ENCODE measurements around the gene CBLN3.

CBLN3 gene

DNA sequence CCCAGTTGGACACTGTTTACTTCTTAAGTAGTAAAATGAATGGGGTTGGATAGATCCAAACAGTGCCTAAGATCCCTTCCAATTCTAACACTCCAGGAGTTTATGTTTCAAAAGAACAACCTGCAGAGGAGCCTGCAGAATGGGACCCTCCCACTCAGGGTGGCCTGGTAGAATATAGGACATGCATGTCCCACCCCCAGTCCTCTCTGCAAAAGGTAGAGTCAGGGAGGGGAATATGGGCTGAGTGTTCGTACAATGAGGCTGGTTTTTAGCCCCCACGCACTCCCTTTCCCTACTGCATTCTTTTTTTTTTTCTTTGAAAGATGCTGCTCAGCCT, 42.5 kb downstream of the CBLN3 start:
- ATAC-seq (ENCODE audit: low read depth) (no peak), DNase-seq (ENCODE audit: low spot score) (no peak)

DNA sequence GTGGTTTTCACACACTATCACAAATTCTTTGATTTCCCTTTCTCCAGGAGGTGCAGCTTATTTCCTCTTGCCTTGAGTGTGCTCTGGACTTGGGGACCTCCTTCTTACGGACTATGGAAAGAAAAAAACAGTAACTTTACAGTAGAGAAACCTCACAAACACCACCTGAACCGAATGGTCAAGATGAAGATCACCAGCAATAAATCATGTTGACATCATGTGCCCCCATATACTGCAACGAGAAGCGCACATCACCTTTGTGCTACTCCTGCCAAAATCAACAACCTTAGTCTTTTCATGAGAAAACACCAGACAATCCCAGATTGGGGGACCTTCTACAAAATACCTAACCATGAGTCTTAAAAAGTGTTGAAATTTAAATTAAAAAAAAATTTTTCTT, 43.9 kb downstream of the CBLN3 start:
- DNase-seq (ENCODE audit: low spot score) (no peak), ATAC-seq (ENCODE audit: low read depth) (no peak)
- Histone ChIP-seq H3K27me3 (ENCODE audit: insufficient read depth, poor library complexity, severe bottlenecking) (no peaks in the 10 kb centered on the region), H3K4me3 (ENCODE audit: severe bottlenecking) (no peak overlapping the region), H3K4me1 (ENCODE audit: insufficient read depth, poor library complexity, severe bottlenecking) (no peaks in the 10 kb centered on the region), H3K27ac (ENCODE audit: poor library complexity, severe bottlenecking) (no peak overlapping the region), H3K36me3 (ENCODE audit: low read depth) (no peaks in the 10 kb centered on the region), H3K9me3 (ENCODE audit: severe bottlenecking) (no peaks in the 10 kb centered on the region)
- no peak for TF ChIP-seq CTCF (IDR thresholded peaks at IDR 0.05; ENCODE audit: poor library complexity, severe bottlenecking)

More for the DNA sequence above, 42.5 kb downstream of the CBLN3 start:
- H3K4me3 ChIP-seq (ENCODE audit: severe bottlenecking), result no peak overlapping the region
- H3K36me3 ChIP-seq (ENCODE audit: low read depth), result no peaks in the 10 kb centered on the region
- TF ChIP-seq CTCF (IDR thresholded peaks at IDR 0.05; ENCODE audit: poor library complexity, severe bottlenecking), result no peak
- no peaks in the 10 kb centered on the region for H3K27me3 ChIP-seq (ENCODE audit: insufficient read depth, poor library complexity, severe bottlenecking)
- no peaks in the 10 kb centered on the region for H3K9me3 ChIP-seq (ENCODE audit: severe bottlenecking)
- peaks cover 2% of the 10 kb centered on the region for H3K4me1 ChIP-seq (ENCODE audit: insufficient read depth, poor library complexity, severe bottlenecking)
- H3K27ac ChIP-seq (ENCODE audit: poor library complexity, severe bottlenecking), result no peak overlapping the region

GRCh38 chr14:24384169-24384568, 45.3 kb downstream of the CBLN3 start:
- Histone ChIP-seq H3K4me1 (ENCODE audit: insufficient read depth, poor library complexity, severe bottlenecking) (no peaks in the 10 kb centered on the region), H3K4me3 (ENCODE audit: severe bottlenecking) (no peak overlapping the region), H3K9me3 (ENCODE audit: severe bottlenecking) (no peaks in the 10 kb centered on the region), H3K36me3 (ENCODE audit: low read depth) (no peaks in the 10 kb centered on the region), H3K27ac (ENCODE audit: poor library complexity, severe bottlenecking) (no peak overlapping the region), H3K27me3 (ENCODE audit: insufficient read depth, poor library complexity, severe bottlenecking) (no peaks in the 10 kb centered on the region)
- ATAC-seq (ENCODE audit: low read depth) (no peak), DNase-seq (ENCODE audit: low spot score) (no peak)
- TF ChIP-seq CTCF (IDR thresholded peaks at IDR 0.05; ENCODE audit: poor library complexity, severe bottlenecking), result no peak

DNA sequence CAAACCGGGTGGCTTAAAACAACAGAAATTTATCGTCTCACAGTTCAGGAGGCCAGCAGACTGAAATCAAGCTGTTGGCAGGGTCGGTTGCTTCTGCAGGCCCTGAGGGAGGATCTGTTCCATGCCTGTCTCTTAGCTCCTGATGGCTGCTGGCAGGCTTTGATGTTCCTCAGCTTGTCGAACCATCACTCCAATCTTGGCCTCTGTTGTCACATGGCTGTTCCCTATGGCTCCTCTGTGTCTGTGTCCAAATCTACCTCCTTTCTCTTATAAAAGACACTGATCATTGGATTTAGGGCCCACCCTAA, 47.5 kb downstream of the CBLN3 start:
- Histone ChIP-seq H3K27me3 (ENCODE audit: insufficient read depth, poor library complexity, severe bottlenecking) (no peaks in the 10 kb centered on the region), H3K4me1 (ENCODE audit: insufficient read depth, poor library complexity, severe bottlenecking) (no peaks in the 10 kb centered on the region), H3K36me3 (ENCODE audit: low read depth) (no peaks in the 10 kb centered on the region), H3K27ac (ENCODE audit: poor library complexity, severe bottlenecking) (no peak overlapping the region), H3K4me3 (ENCODE audit: severe bottlenecking) (no peak overlapping the region), H3K9me3 (ENCODE audit: severe bottlenecking) (no peaks in the 10 kb centered on the region)
- no peak for DNase-seq (ENCODE audit: low spot score)
- ATAC-seq (ENCODE audit: low read depth), result no peak
- TF ChIP-seq CTCF (IDR thresholded peaks at IDR 0.05; ENCODE audit: poor library complexity, severe bottlenecking), result no peak

DNA sequence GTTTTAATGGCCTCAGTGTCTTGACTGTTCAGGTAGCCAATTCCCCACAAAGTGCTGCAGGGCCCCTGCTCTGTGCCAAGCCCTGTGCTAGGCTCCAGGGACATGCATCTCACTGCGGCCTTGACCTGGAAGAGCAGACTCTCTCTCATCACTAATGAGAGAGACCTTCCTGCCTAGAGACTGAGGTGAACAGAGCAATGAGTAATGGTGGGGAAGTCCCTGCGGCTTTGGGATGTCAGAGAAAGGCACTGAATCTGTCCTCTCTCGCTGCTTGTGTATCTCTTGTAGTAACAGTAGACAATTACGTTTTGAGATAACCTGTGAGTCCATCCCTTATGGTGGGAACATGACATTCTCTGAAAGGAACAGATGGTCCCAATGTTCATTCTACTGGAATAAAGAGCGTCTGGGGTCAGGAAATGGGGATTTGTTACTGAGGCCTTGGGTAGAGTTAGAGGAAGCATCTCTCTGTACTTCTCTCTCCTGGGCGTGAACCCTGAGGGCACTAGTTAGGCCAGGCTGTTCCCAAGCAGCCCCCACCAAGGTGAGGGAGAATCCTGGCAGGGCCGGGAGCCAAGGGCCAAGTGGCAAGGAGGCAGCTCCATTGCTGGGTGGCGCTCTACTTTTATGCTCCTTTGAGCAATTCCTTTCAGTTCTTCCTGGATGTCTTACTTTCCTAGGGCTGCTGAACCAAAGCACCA, 48.0 kb downstream of the CBLN3 start:
- H3K27me3 ChIP-seq (ENCODE audit: insufficient read depth, poor library complexity, severe bottlenecking), result no peaks in the 10 kb centered on the region
- no peak for DNase-seq (ENCODE audit: low spot score)
- no peaks in the 10 kb centered on the region for H3K4me1 ChIP-seq (ENCODE audit: insufficient read depth, poor library complexity, severe bottlenecking)
- H3K36me3 ChIP-seq (ENCODE audit: low read depth), result no peaks in the 10 kb centered on the region
- H3K9me3 ChIP-seq (ENCODE audit: severe bottlenecking), result no peaks in the 10 kb centered on the region
- H3K4me3 ChIP-seq (ENCODE audit: severe bottlenecking), result no peak overlapping the region
- H3K27ac ChIP-seq (ENCODE audit: poor library complexity, severe bottlenecking), result no peak overlapping the region
- no peak for TF ChIP-seq CTCF (IDR thresholded peaks at IDR 0.05; ENCODE audit: poor library complexity, severe bottlenecking)
- no peak for ATAC-seq (ENCODE audit: low read depth)

All from RWPE2 (cell line).